ENCODE results near the gene FDX2. TPM values are rescaled to one million over a fixed set of nuclear protein-coding genes. Genes with fewer than 3 reads are reported as not detected.

Gene FDX2
- total and polyA plus RNA-seq, 2 of the 13 experiments (the other 11 are each of a cell fraction or from before 2014, with no cell fraction given): 21.0 to 24.7 TPM

- TF ChIP-seq ATAD3A (CRISPR knock-in tag; IDR thresholded peaks at IDR 0.05): no peak
- no peak for TF ChIP-seq ZNF24 (IDR thresholded peaks at IDR 0.05)
- TF ChIP-seq PRMT3 (CRISPR knock-in tag; IDR thresholded peaks at IDR 0.05; ENCODE audit: borderline replicate concordance, low read depth): no peak
- 0 out of 2 replicates have a peak, but pooled peaks have one; percentile 13 for TF ChIP-seq HMGXB3 (CRISPR knock-in tag; IDR thresholded peaks at IDR 0.05; ENCODE audit: borderline replicate concordance)
- TF ChIP-seq CHD4 (IDR thresholded peaks at IDR 0.05; ENCODE audit: borderline replicate concordance, low read length): no peak
- TF ChIP-seq MTA1 (CRISPR knock-in tag; IDR thresholded peaks at IDR 0.05; ENCODE audit: borderline replicate concordance): no peak
- no peak for TF ChIP-seq ZC3H4 (CRISPR knock-in tag; IDR thresholded peaks at IDR 0.05; ENCODE audit: borderline replicate concordance)
- no peak for TF ChIP-seq NFE2 (CRISPR knock-in tag; IDR thresholded peaks at IDR 0.05)
- TF ChIP-seq AKAP8 (CRISPR knock-in tag; IDR thresholded peaks at IDR 0.05): no peak
- TF ChIP-seq HDAC1 (CRISPR knock-in tag; IDR thresholded peaks at IDR 0.05): no peak; the same call in 1 of the 2 replicates
- TF ChIP-seq ZNF343 (CRISPR knock-in tag; IDR thresholded peaks at IDR 0.05): no peak
- no peak for TF ChIP-seq ARID3A (IDR thresholded peaks at IDR 0.05; ENCODE audit: low read depth, low read length)
- TF ChIP-seq ZNF552 (CRISPR knock-in tag; IDR thresholded peaks at IDR 0.05; ENCODE audit: borderline replicate concordance): no peak; the same call in 1 of the 2 replicates
- no peak for TF ChIP-seq ZNF749 (CRISPR knock-in tag; IDR thresholded peaks at IDR 0.05; ENCODE audit: borderline replicate concordance)
- no peak for TF ChIP-seq MTF2 (CRISPR knock-in tag; IDR thresholded peaks at IDR 0.05; ENCODE audit: borderline replicate concordance)
- no peak for TF ChIP-seq RFXAP (CRISPR knock-in tag; IDR thresholded peaks at IDR 0.05; ENCODE audit: borderline replicate concordance)
- TF ChIP-seq ZNF460 (CRISPR knock-in tag; IDR thresholded peaks at IDR 0.05; ENCODE audit: borderline replicate concordance): no peak
- TF ChIP-seq MNT (IDR thresholded peaks at IDR 0.05): no peak
- no peak for TF ChIP-seq SRF (IDR thresholded peaks at IDR 0.05; ENCODE audit: low read depth, low read length)
- TF ChIP-seq ZNF337 (CRISPR knock-in tag; IDR thresholded peaks at IDR 0.05; ENCODE audit: borderline replicate concordance, low read depth): no peak; the same call in 1 of the 2 replicates
- no peak for TF ChIP-seq SP5 (CRISPR knock-in tag; IDR thresholded peaks at IDR 0.05; ENCODE audit: borderline replicate concordance, low read depth)
- no peak for TF ChIP-seq HES4 (CRISPR knock-in tag; IDR thresholded peaks at IDR 0.05; ENCODE audit: borderline replicate concordance)
- TF ChIP-seq ZNF556 (CRISPR knock-in tag; IDR thresholded peaks at IDR 0.05; ENCODE audit: borderline replicate concordance): no peak
Measured at GRCh38 chr19:10332158-10332964, 16.5 kb upstream of the FDX2 start (continued).
